ENCODE measurements around the gene SNX8.
A peak's percentile ranks its signal among the peaks of the same experiment; 100 is the strongest.

SNX8 gene

DNA sequence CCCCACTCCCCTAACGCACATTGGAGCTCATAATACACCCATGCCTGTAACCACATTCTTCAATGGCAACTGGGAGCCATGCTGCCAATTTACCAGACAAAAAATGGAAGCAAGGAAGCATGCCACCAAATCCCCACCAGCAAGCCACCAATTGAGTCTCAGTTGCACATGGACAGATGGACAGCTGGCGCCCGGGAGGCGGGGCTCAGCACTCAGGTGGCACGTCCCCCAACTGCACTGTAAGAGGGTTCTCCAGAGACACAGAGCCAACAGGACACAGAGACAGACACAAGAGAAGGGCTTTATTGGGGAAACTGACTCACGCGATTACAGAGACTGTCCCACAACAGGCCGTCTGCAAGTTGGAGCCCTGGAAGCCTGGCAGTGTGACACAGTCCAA, 84.0 kb downstream of the SNX8 start:
- Histone ChIP-seq H3K9me3 (ENCODE audit: control insufficient read depth in 5 of 5, low read length in 5 of 5) (no peaks in the 10 kb centered on the region), H3K4me1 (ENCODE audit: control insufficient read depth in 5 of 5, insufficient read depth in 5 of 5, low read length in 5 of 5) (peaks cover 0 to 34% (median 28%) of the 10 kb centered on the region in 5 donors), H3K4me3 (ENCODE audit: low read depth in 1 of 5, low read length in 5 of 5) (no peak overlapping the region), H3K36me3 (ENCODE audit: control insufficient read depth in 5 of 5, insufficient read depth in 5 of 5, low read length in 5 of 5) (peaks cover 3 to 60% (median 43%) of the 10 kb centered on the region in 5 donors), H3K9ac (ENCODE audit: low read length in 5 of 5) (peak overlapping the region in 2 of 5 donors; percentile 32 to 37), H3K27me3 (ENCODE audit: control insufficient read depth in 5 of 5, insufficient read depth in 4 of 5, low read length in 5 of 5) (no peaks in the 10 kb centered on the region), H3K27ac (ENCODE audit: low read depth, low read length) (no peak overlapping the region)

DNA sequence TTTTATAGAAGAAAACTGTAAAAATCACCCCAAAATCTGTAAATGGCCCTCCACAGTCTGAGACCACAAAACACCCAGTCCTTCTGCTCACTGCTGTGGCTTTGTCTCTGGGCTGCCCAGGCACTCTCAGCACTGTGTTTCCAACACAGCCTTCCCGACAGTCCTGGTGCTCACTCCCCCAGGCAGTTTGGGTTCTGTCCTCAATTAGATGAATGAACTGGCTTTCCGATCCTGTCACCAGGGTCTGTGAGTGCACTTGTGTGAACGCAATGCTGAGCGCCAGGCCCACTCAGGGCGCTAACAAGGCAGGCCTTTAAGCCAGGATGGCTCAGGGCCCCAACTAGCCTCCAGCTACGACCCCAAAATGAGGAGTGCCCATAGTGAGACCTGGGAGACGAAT, 84.8 kb downstream of the SNX8 start:
- no peaks in the 10 kb centered on the region for H3K27me3 ChIP-seq (ENCODE audit: control insufficient read depth in 5 of 5, insufficient read depth in 4 of 5, low read length in 5 of 5)
- peaks cover 0 to 60% (median 43%) of the 10 kb centered on the region in 5 donors for H3K36me3 ChIP-seq (ENCODE audit: control insufficient read depth in 5 of 5, insufficient read depth in 5 of 5, low read length in 5 of 5)
- no peak overlapping the region for H3K9ac ChIP-seq (ENCODE audit: low read length in 5 of 5)
- peaks cover 0 to 42% (median 34%) of the 10 kb centered on the region in 5 donors for H3K4me1 ChIP-seq (ENCODE audit: control insufficient read depth in 5 of 5, insufficient read depth in 5 of 5, low read length in 5 of 5)
- H3K9me3 ChIP-seq (ENCODE audit: control insufficient read depth in 5 of 5, low read length in 5 of 5), result no peaks in the 10 kb centered on the region
- no peak overlapping the region for H3K4me3 ChIP-seq (ENCODE audit: low read depth in 1 of 5, low read length in 5 of 5)
- H3K27ac ChIP-seq (ENCODE audit: low read depth, low read length), result no peak overlapping the region

- H3K4me3 ChIP-seq (ENCODE audit: low read depth in 1 of 5, low read length in 5 of 5), result no peak overlapping the region
- H3K4me1 ChIP-seq (ENCODE audit: control insufficient read depth in 5 of 5, insufficient read depth in 5 of 5, low read length in 5 of 5), result peaks cover 0 to 47% (median 39%) of the 10 kb centered on the region in 5 donors
- no peaks in the 10 kb centered on the region for H3K27me3 ChIP-seq (ENCODE audit: control insufficient read depth in 5 of 5, insufficient read depth in 4 of 5, low read length in 5 of 5)
- no peak overlapping the region for H3K27ac ChIP-seq (ENCODE audit: low read depth, low read length)
- H3K9ac ChIP-seq (ENCODE audit: low read length in 5 of 5), result no peak overlapping the region
- H3K9me3 ChIP-seq (ENCODE audit: control insufficient read depth in 5 of 5, low read length in 5 of 5), result no peaks in the 10 kb centered on the region
- H3K36me3 ChIP-seq (ENCODE audit: control insufficient read depth in 5 of 5, insufficient read depth in 5 of 5, low read length in 5 of 5), result peaks cover 0 to 63% (median 43%) of the 10 kb centered on the region in 5 donors
Measured at GRCh38 chr7:2228921-2229320, 85.3 kb downstream of the SNX8 start.

DNA sequence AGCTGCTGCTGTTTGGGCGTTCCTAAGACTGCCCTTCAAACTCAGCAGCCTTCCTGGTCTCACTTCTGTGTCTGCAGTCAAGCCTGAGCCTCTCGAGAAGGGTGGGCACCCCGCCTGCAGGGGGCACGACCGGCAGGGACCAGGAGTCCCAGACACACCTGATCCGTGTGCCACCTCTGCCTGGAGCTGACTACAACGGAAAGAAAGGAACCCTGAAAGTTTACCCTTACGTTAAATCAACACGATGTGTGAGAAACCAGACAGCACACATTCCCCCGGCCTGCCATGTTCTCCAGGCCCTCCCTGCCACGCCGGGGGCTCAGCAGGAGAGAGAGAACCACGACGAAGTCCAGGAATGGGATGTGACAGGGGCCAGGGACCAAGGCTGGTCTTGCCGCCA, 86.5 kb downstream of the SNX8 start:
- no peak overlapping the region for H3K27ac ChIP-seq (ENCODE audit: low read depth, low read length)
- no peak overlapping the region for H3K9ac ChIP-seq (ENCODE audit: low read length in 5 of 5)
- peaks cover 0 to 75% (median 49%) of the 10 kb centered on the region in 5 donors for H3K36me3 ChIP-seq (ENCODE audit: control insufficient read depth in 5 of 5, insufficient read depth in 5 of 5, low read length in 5 of 5)
- H3K9me3 ChIP-seq (ENCODE audit: control insufficient read depth in 5 of 5, low read length in 5 of 5), result no peaks in the 10 kb centered on the region
- H3K4me1 ChIP-seq (ENCODE audit: control insufficient read depth in 5 of 5, insufficient read depth in 5 of 5, low read length in 5 of 5), result peaks cover 0 to 38% (median 34%) of the 10 kb centered on the region in 5 donors
- no peaks in the 10 kb centered on the region for H3K27me3 ChIP-seq (ENCODE audit: control insufficient read depth in 5 of 5, insufficient read depth in 4 of 5, low read length in 5 of 5)
- H3K4me3 ChIP-seq (ENCODE audit: low read depth in 1 of 5, low read length in 5 of 5), result no peak overlapping the region

GRCh38 chr7:2225830-2226229, 88.4 kb downstream of the SNX8 start:
- no peak overlapping the region for H3K9ac ChIP-seq (ENCODE audit: low read length in 5 of 5)
- no peaks in the 10 kb centered on the region for H3K9me3 ChIP-seq (ENCODE audit: control insufficient read depth in 5 of 5, low read length in 5 of 5)
- H3K27me3 ChIP-seq (ENCODE audit: control insufficient read depth in 5 of 5, insufficient read depth in 4 of 5, low read length in 5 of 5), result no peaks in the 10 kb centered on the region
- no peak overlapping the region for H3K4me3 ChIP-seq (ENCODE audit: low read depth in 1 of 5, low read length in 5 of 5)
- peaks cover 0 to 22% (median 19%) of the 10 kb centered on the region in 5 donors for H3K4me1 ChIP-seq (ENCODE audit: control insufficient read depth in 5 of 5, insufficient read depth in 5 of 5, low read length in 5 of 5)
- H3K27ac ChIP-seq (ENCODE audit: low read depth, low read length), result no peak overlapping the region
- peaks cover 0 to 92% (median 66%) of the 10 kb centered on the region in 5 donors for H3K36me3 ChIP-seq (ENCODE audit: control insufficient read depth in 5 of 5, insufficient read depth in 5 of 5, low read length in 5 of 5)

DNA sequence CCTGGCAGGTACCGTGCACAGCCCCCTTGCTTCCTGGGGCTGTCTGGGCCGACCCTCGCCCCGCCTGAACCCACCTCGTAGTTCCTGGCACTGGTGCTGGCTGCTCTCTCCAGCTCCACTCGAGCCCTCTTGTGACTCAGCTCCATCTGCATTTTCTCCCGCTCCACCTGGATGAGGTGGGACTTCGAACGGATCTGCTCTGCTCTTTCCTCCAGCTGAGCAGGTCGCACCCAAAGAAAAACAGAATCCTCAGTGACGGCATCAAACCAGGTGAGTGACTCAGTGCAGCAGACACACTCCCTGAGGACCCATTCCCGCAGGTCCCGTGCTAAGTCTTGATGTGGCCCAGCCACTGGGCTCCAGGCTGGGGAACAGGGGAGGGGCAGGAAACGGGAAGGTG, 88.9 kb downstream of the SNX8 start:
- Histone ChIP-seq H3K36me3 (ENCODE audit: control insufficient read depth in 5 of 5, insufficient read depth in 5 of 5, low read length in 5 of 5) (peaks cover 0 to 96% (median 71%) of the 10 kb centered on the region in 5 donors), H3K27ac (ENCODE audit: low read depth, low read length) (no peak overlapping the region)

GRCh38 chr7:2224934-2225333, 89.3 kb downstream of the SNX8 start:
- Histone ChIP-seq H3K9me3 (ENCODE audit: control insufficient read depth in 5 of 5, low read length in 5 of 5) (no peaks in the 10 kb centered on the region), H3K9ac (ENCODE audit: low read length in 5 of 5) (peak overlapping the region in 1 of 5 donors; percentile 5), H3K4me1 (ENCODE audit: control insufficient read depth in 5 of 5, insufficient read depth in 5 of 5, low read length in 5 of 5) (peaks cover 0 to 17% (median 13%) of the 10 kb centered on the region in 5 donors), H3K27me3 (ENCODE audit: control insufficient read depth in 5 of 5, insufficient read depth in 4 of 5, low read length in 5 of 5) (no peaks in the 10 kb centered on the region), H3K36me3 (ENCODE audit: control insufficient read depth in 5 of 5, insufficient read depth in 5 of 5, low read length in 5 of 5) (peaks cover 0 to 96% (median 74%) of the 10 kb centered on the region in 5 donors), H3K27ac (ENCODE audit: low read depth, low read length) (no peak overlapping the region), H3K4me3 (ENCODE audit: low read depth in 1 of 5, low read length in 5 of 5) (peak overlapping the region in 2 of 5 donors; percentile 5 to 33)

More for the DNA sequence above, 88.9 kb downstream of the SNX8 start:
- Histone ChIP-seq H3K4me1 (ENCODE audit: control insufficient read depth in 5 of 5, insufficient read depth in 5 of 5, low read length in 5 of 5) (peaks cover 0 to 17% (median 17%) of the 10 kb centered on the region in 5 donors), H3K9me3 (ENCODE audit: control insufficient read depth in 5 of 5, low read length in 5 of 5) (no peaks in the 10 kb centered on the region), H3K4me3 (ENCODE audit: low read depth in 1 of 5, low read length in 5 of 5) (no peak overlapping the region), H3K9ac (ENCODE audit: low read length in 5 of 5) (peak overlapping the region in 1 of 5 donors; percentile 5), H3K27me3 (ENCODE audit: control insufficient read depth in 5 of 5, insufficient read depth in 4 of 5, low read length in 5 of 5) (no peaks in the 10 kb centered on the region)

DNA sequence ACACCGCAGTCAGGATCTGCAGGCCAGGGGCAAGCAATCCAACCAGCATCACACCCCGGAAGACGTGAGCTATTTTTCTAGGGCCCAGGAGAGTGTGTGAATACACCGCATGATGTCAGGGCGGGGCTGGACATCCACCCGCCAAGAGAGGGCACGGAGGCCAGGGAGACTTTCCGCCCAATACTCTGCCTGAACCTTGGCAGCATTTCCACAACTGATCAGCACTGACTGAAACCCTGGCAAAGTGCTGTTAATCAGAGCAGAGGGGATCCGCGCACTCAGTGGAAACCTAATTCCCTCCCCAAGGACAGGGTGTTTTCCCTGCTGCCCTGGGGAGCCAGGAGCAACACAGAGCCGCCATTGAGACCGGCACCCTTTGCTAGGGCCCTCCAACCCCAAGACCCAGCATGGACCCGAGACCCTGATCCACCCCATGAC, 89.7 kb downstream of the SNX8 start:
- peaks cover 0 to 94% (median 76%) of the 10 kb centered on the region in 5 donors for H3K36me3 ChIP-seq (ENCODE audit: control insufficient read depth in 5 of 5, insufficient read depth in 5 of 5, low read length in 5 of 5)
- peak overlapping the region in 1 of 5 donors; percentile 5 for H3K9ac ChIP-seq (ENCODE audit: low read length in 5 of 5)
- no peaks in the 10 kb centered on the region for H3K27me3 ChIP-seq (ENCODE audit: control insufficient read depth in 5 of 5, insufficient read depth in 4 of 5, low read length in 5 of 5)
- peaks cover 0 to 17% (median 12%) of the 10 kb centered on the region in 5 donors for H3K4me1 ChIP-seq (ENCODE audit: control insufficient read depth in 5 of 5, insufficient read depth in 5 of 5, low read length in 5 of 5)
- no peaks in the 10 kb centered on the region for H3K9me3 ChIP-seq (ENCODE audit: control insufficient read depth in 5 of 5, low read length in 5 of 5)
- H3K4me3 ChIP-seq (ENCODE audit: low read depth in 1 of 5, low read length in 5 of 5), result peak overlapping the region in 2 of 5 donors; percentile 5 to 33
- H3K27ac ChIP-seq (ENCODE audit: low read depth, low read length), result no peak overlapping the region

DNA sequence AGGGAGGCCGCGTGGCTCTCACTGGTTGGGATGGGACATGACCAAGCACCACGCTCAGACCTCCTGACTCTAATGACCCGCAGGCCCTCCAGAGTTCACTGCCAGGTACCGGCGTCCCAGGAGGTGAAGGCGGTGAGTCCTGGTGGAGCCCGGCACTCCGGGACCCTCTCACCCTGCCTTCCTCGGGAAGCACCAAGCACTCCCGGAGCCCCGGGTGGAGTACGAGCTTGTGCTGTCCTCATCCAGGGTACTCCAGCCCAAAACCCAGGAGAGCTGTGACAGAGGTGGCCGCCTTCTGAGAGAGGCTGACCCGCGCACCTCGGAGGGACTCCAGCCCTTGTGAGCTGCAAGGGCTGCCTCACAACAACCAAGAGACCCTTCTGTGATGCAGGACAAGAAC, 90.9 kb downstream of the SNX8 start:
- H3K9ac ChIP-seq (ENCODE audit: low read length in 5 of 5), result no peak overlapping the region
- H3K27ac ChIP-seq (ENCODE audit: low read depth, low read length), result no peak overlapping the region
- no peaks in the 10 kb centered on the region for H3K27me3 ChIP-seq (ENCODE audit: control insufficient read depth in 5 of 5, insufficient read depth in 4 of 5, low read length in 5 of 5)
- no peak overlapping the region for H3K4me3 ChIP-seq (ENCODE audit: low read depth in 1 of 5, low read length in 5 of 5)
- H3K36me3 ChIP-seq (ENCODE audit: control insufficient read depth in 5 of 5, insufficient read depth in 5 of 5, low read length in 5 of 5), result peaks cover 0 to 94% (median 76%) of the 10 kb centered on the region in 5 donors
- H3K4me1 ChIP-seq (ENCODE audit: control insufficient read depth in 5 of 5, insufficient read depth in 5 of 5, low read length in 5 of 5), result peaks cover 0 to 17% (median 12%) of the 10 kb centered on the region in 5 donors
- no peaks in the 10 kb centered on the region for H3K9me3 ChIP-seq (ENCODE audit: control insufficient read depth in 5 of 5, low read length in 5 of 5)

GRCh38 chr7:2222516-2222915, 91.7 kb downstream of the SNX8 start:
- Histone ChIP-seq H3K9ac (ENCODE audit: low read length in 5 of 5) (no peak overlapping the region), H3K4me1 (ENCODE audit: control insufficient read depth in 5 of 5, insufficient read depth in 5 of 5, low read length in 5 of 5) (peaks cover 0 to 17% (median 12%) of the 10 kb centered on the region in 5 donors), H3K9me3 (ENCODE audit: control insufficient read depth in 5 of 5, low read length in 5 of 5) (no peaks in the 10 kb centered on the region), H3K27me3 (ENCODE audit: control insufficient read depth in 5 of 5, insufficient read depth in 4 of 5, low read length in 5 of 5) (no peaks in the 10 kb centered on the region), H3K4me3 (ENCODE audit: low read depth in 1 of 5, low read length in 5 of 5) (no peak overlapping the region), H3K27ac (ENCODE audit: low read depth, low read length) (no peak overlapping the region), H3K36me3 (ENCODE audit: control insufficient read depth in 5 of 5, insufficient read depth in 5 of 5, low read length in 5 of 5) (peaks cover 0 to 94% (median 76%) of the 10 kb centered on the region in 5 donors)
